Peyer's patch (tissue), 4 donors: Measurements from ENCODE around the gene GRM1.

Experiments used
- POLR2A ChIP-seq, 2 donors: fragments of 450-650 bp; IDR thresholded peaks; one replicate each; pipeline ENCODE4 v1.5.1; 2017; ENCODE audit warnings: antibody characterized with exemption in 2 of 2, mild to moderate bottlenecking in 2 of 2, moderate library complexity in 2 of 2
- TF ChIP-seq, protein P1 (sequence below), 6 experiments: fragments of 450-650 bp in 4 of 6; fragments of 200-600 bp in 2 of 6; sonication (generic) in 1 of 6; IDR thresholded peaks; one replicate each; pipeline ENCODE4 v1.5.1; 2017 to 2019; ENCODE audit warnings: antibody characterized with exemption in 6 of 6, mild to moderate bottlenecking in 3 of 6, moderate library complexity in 1 of 6

DNA sequence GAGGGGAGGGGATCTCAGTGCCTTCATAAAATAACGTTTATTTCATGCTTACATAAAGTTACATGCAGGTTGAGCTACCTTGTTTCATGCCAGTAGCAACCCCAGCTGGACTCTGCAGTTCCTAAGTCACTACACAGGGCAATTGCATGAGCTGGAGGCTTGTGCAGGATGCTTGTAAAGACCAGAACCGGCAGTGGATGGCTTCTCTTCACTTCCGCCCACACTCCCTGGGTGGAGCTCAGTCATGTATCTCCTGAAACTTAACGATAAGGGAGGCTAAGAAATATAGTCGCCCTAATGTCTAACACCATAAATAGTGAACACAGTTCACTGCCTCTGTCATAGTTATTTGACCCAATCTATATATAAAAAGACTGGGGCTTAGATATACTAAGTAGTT, 415.3 kb downstream of the GRM1 start:
- TF ChIP-seq, protein P1, sequence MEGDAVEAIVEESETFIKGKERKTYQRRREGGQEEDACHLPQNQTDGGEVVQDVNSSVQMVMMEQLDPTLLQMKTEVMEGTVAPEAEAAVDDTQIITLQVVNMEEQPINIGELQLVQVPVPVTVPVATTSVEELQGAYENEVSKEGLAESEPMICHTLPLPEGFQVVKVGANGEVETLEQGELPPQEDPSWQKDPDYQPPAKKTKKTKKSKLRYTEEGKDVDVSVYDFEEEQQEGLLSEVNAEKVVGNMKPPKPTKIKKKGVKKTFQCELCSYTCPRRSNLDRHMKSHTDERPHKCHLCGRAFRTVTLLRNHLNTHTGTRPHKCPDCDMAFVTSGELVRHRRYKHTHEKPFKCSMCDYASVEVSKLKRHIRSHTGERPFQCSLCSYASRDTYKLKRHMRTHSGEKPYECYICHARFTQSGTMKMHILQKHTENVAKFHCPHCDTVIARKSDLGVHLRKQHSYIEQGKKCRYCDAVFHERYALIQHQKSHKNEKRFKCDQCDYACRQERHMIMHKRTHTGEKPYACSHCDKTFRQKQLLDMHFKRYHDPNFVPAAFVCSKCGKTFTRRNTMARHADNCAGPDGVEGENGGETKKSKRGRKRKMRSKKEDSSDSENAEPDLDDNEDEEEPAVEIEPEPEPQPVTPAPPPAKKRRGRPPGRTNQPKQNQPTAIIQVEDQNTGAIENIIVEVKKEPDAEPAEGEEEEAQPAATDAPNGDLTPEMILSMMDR (IDR thresholded peaks at IDR 0.05): no peak
- no peak for TF ChIP-seq POLR2A (IDR thresholded peaks at IDR 0.05)
